A549 (cell line): ENCODE results near the gene INCA1. TPM values are rescaled to one million over a fixed set of nuclear protein-coding genes. Genes with fewer than 3 reads are reported as not detected.

Experiments
- ATAC-seq, 2 experiments: fragments of 200-7000 bp in 1 of 2; fragments of >200 bp in 1 of 2; cut with Nextera tagmentation in 1 of 2; cut with Tn5 transposase in 1 of 2; 3 replicates each; pipeline versions ENCODE4 v1.8.0 to v1.9.1; 2018 to 2020; ENCODE audit warnings: mild to moderate bottlenecking in 1 of 2, moderate library complexity in 1 of 2
- CTCF ChIA-PET: fragments of 300-600 bp; sonication (Branson Sonifier 250); formaldehyde crosslinking; extraction: SDS; loops from one replicate; lab custom pipeline; 2021; ENCODE audit warnings: antibody characterized with exemption, inconsistent platforms; lab: Yijun Ruan, JAX
- POLR2A ChIA-PET: fragments of 350-600 bp; formaldehyde crosslinking; extraction: SDS; loops from one replicate; lab custom pipeline; 2021; ENCODE audit warnings: antibody characterized with exemption, inconsistent platforms; lab: Yijun Ruan, JAX
- DNase-seq, 2 experiments: peaks; one replicate each; pipeline versions ENCODE4 v3.0.0 to v3.0.0-alpha.2; 2011 to 2016; ENCODE audit warnings: low read depth in 1 of 2, low spot score in 1 of 2
- FAIRE-seq: peaks from 2 replicates; lab custom pipeline; 2011; peaks lifted over from hg19 to GRCh38; lab: Jason Lieb, UNC
- H3K27ac ChIP-seq, 2 experiments: fragments of >200 bp; sonication (Bioruptor Twin); formaldehyde crosslinking; 3 replicates each; pipeline ENCODE4 v1.5.1; 2016 to 2017
- H3K4me1 ChIP-seq: fragments of >200 bp; sonication (Bioruptor Twin); formaldehyde crosslinking; 3 replicates; pipeline ENCODE4 v1.6.1; 2016
- H3K4me2 ChIP-seq: fragments of >200 bp; sonication (Bioruptor Twin); formaldehyde crosslinking; 3 replicates; pipeline ENCODE4 v1.6.1; 2016
- H3K4me3 ChIP-seq: fragments of >200 bp; sonication (Bioruptor Twin); formaldehyde crosslinking; 3 replicates; pipeline ENCODE4 v1.5.1; 2016
- H3K9me3 ChIP-seq: fragments of >200 bp; sonication (Bioruptor Twin); formaldehyde crosslinking; 3 replicates; pipeline ENCODE4 v1.6.1; 2016
- CBX8 ChIP-seq: fragments of 200-600 bp; sonication (generic); IDR thresholded peaks from 2 replicates; pipeline ENCODE4 v1.6.1; 2016
- CEBPB ChIP-seq, 2 experiments: fragments of >200 bp in 1 of 2; sonication (Bioruptor Twin) in 1 of 2; formaldehyde crosslinking in 1 of 2; IDR thresholded peaks; 2 replicates each; pipeline ENCODE4 v1.6.1; 2012 to 2016
- CHD4 ChIP-seq: fragments of 200-600 bp; sonication (generic); IDR thresholded peaks from 2 replicates; pipeline ENCODE4 v1.6.1; 2016; ENCODE audit warnings: antibody characterized with exemption, mild to moderate bottlenecking, borderline replicate concordance
- EHMT2 ChIP-seq: fragments of 200-600 bp; sonication (generic); IDR thresholded peaks from 2 replicates; pipeline ENCODE4 v1.6.1; 2016; ENCODE audit warnings: antibody characterized with exemption, low read depth, mild to moderate bottlenecking, moderate library complexity
- ESRRA ChIP-seq: fragments of 150-350 bp; IDR thresholded peaks from 2 replicates; pipeline ENCODE4 v1.6.1; 2014; ENCODE audit warnings: mild to moderate bottlenecking, low read length, borderline replicate concordance
- FOSB ChIP-seq: fragments of 250-450 bp; sonication (Bioruptor Pico); IDR thresholded peaks from 2 replicates; pipeline ENCODE4 v1.5.0; 2020; ENCODE audit warnings: mild to moderate bottlenecking, moderate library complexity
- FOSL2 ChIP-seq, 2 experiments: fragments of 450-650 bp in 1 of 2; fragments of >200 bp in 1 of 2; sonication (Bioruptor Twin) in 1 of 2; formaldehyde crosslinking; IDR thresholded peaks; 2 replicates each; pipeline versions ENCODE4 v1.5.0 to v1.6.1; 2016 to 2020; ENCODE audit warnings: mild to moderate bottlenecking in 1 of 2, moderate library complexity in 1 of 2
- HEYL ChIP-seq: fragments of 250-450 bp; sonication (Bioruptor Pico); IDR thresholded peaks from 2 replicates; pipeline ENCODE4 v1.8.0; 2021; ENCODE audit warnings: mild to moderate bottlenecking, moderate library complexity
- JUN ChIP-seq, 2 experiments: fragments of >200 bp; sonication (Bioruptor Twin); formaldehyde crosslinking; IDR thresholded peaks; 2 replicates in 1 of 2; 3 replicates in 1 of 2; pipeline ENCODE4 v1.6.1; 2016 to 2017
- KDM1A ChIP-seq: fragments of 200-600 bp; sonication (generic); IDR thresholded peaks from 2 replicates; pipeline ENCODE4 v1.6.1; 2016; ENCODE audit warnings: low read depth, mild to moderate bottlenecking
- KDM5A ChIP-seq: fragments of 200-600 bp; sonication (generic); IDR thresholded peaks from 2 replicates; pipeline ENCODE4 v1.6.1; 2016; ENCODE audit warnings: antibody characterized with exemption, mild to moderate bottlenecking
- MAFK ChIP-seq: fragments of 450-650 bp; IDR thresholded peaks from 2 replicates; pipeline ENCODE4 v1.6.1; 2014; ENCODE audit not compliant: partially characterized antibody
- SREBF2 ChIP-seq: fragments of 450-650 bp; IDR thresholded peaks from 2 replicates; pipeline ENCODE4 v1.6.1; 2014; ENCODE audit warnings: mild to moderate bottlenecking, moderate library complexity
- ZFP36 ChIP-seq: fragments of 450-650 bp; IDR thresholded peaks from 2 replicates; pipeline ENCODE4 v1.6.1; 2014; ENCODE audit warnings: borderline replicate concordance; ENCODE audit not compliant: partially characterized antibody
- ZNF302 ChIP-seq: fragments of 250-450 bp; sonication (Bioruptor Pico); IDR thresholded peaks from 2 replicates; pipeline ENCODE4 v1.9.0; 2021; ENCODE audit warnings: inconsistent platforms, mild to moderate bottlenecking, moderate library complexity
- ZSCAN20 ChIP-seq: fragments of 250-450 bp; sonication (Bioruptor Pico); IDR thresholded peaks from 2 replicates; pipeline ENCODE4 v1.8.0; 2022; ENCODE audit warnings: mild to moderate bottlenecking, moderate library complexity
- WGBS: methylation state at CpG from one replicate; pipeline ENCODE4 v1.1.6; 2017; ENCODE audit errors: missing lambda C conversion rate; 5-methylcytosine and 5-hydroxymethylcytosine counted together
- polyA plus RNA-seq, 4 experiments: library from polyadenylated mRNA; depleted of rRNA in 3 of 4; stranded (reverse); fragments of >200 nt; fragmentation: RNase III in 1 of 4; extraction: RNeasy Plus Mini Kit Qiagen cat#74134 plus additional on column Dnase treatment in 1 of 4; gene quantifications; 2 replicates in 3 of 4; 3 replicates in 1 of 4; pipeline ENCODE4 v1.2.3, GENCODE V29; 2011 to 2017
- TF ChIP-seq, protein P1 (sequence below): fragments of 200-600 bp; sonication (generic); IDR thresholded peaks from 2 replicates; pipeline ENCODE4 v1.6.1; 2016; ENCODE audit warnings: antibody characterized with exemption, mild to moderate bottlenecking, moderate library complexity
- TF ChIP-seq, protein P2 (sequence below): IDR thresholded peaks from 2 replicates; pipeline ENCODE4 v1.6.1; 2012
- TF ChIP-seq, protein P3 (sequence below): fragments of 250-450 bp; sonication (Bioruptor Pico); IDR thresholded peaks from 2 replicates; pipeline ENCODE4 v1.5.0; 2021; ENCODE audit warnings: mild to moderate bottlenecking, moderate library complexity, borderline replicate concordance
- TF ChIP-seq, protein P4 (sequence below): fragments of >200 bp; sonication (Bioruptor Twin); formaldehyde crosslinking; IDR thresholded peaks from 3 replicates; pipeline ENCODE4 v1.5.1; 2016

Gene INCA1
- polyA plus RNA-seq, 2 of the 4 experiments (the other 2 are of a cell fraction) = 0.66 to 1.1 TPM

DNA sequence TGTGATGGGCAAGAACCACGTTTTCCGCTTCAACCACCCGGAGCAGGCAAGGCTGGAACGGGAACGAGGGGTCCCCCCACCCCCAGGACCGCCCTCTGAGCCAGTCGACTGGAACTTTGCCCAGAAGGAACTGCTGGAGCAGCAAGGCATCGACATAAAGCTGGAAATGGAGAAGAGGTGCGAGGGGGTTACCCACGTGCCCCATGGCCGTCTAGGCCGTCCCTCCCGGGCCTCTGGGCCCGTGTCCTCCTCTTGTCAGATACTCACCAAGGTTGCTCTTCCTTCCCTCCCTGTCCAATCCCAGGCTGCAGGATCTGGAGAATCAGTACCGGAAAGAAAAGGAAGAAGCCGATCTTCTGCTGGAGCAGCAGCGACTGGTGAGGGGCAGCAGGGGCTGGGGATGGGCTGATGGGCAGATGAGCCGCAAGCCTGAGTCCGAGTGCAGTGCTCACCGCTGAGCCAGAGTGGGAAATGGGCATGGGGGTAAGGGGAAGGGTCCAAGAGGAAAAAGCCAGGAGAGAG, 23.2 kb upstream of the INCA1 start:
- no peak for TF ChIP-seq CBX8
- TF ChIP-seq FOSL2 (IDR thresholded peaks at IDR 0.05) = no peak
- TF ChIP-seq FOSL2 (CRISPR knock-in tag; IDR thresholded peaks at IDR 0.05) = no peak
- no peak for TF ChIP-seq KDM1A
- TF ChIP-seq, protein P1, sequence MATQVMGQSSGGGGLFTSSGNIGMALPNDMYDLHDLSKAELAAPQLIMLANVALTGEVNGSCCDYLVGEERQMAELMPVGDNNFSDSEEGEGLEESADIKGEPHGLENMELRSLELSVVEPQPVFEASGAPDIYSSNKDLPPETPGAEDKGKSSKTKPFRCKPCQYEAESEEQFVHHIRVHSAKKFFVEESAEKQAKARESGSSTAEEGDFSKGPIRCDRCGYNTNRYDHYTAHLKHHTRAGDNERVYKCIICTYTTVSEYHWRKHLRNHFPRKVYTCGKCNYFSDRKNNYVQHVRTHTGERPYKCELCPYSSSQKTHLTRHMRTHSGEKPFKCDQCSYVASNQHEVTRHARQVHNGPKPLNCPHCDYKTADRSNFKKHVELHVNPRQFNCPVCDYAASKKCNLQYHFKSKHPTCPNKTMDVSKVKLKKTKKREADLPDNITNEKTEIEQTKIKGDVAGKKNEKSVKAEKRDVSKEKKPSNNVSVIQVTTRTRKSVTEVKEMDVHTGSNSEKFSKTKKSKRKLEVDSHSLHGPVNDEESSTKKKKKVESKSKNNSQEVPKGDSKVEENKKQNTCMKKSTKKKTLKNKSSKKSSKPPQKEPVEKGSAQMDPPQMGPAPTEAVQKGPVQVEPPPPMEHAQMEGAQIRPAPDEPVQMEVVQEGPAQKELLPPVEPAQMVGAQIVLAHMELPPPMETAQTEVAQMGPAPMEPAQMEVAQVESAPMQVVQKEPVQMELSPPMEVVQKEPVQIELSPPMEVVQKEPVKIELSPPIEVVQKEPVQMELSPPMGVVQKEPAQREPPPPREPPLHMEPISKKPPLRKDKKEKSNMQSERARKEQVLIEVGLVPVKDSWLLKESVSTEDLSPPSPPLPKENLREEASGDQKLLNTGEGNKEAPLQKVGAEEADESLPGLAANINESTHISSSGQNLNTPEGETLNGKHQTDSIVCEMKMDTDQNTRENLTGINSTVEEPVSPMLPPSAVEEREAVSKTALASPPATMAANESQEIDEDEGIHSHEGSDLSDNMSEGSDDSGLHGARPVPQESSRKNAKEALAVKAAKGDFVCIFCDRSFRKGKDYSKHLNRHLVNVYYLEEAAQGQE = no peak
- TF ChIP-seq JUN (IDR thresholded peaks at IDR 0.05) = no peak
- TF ChIP-seq SREBF2 = no peak
- no peak for TF ChIP-seq CHD4
- no peak for TF ChIP-seq ZFP36
- TF ChIP-seq, protein P2, sequence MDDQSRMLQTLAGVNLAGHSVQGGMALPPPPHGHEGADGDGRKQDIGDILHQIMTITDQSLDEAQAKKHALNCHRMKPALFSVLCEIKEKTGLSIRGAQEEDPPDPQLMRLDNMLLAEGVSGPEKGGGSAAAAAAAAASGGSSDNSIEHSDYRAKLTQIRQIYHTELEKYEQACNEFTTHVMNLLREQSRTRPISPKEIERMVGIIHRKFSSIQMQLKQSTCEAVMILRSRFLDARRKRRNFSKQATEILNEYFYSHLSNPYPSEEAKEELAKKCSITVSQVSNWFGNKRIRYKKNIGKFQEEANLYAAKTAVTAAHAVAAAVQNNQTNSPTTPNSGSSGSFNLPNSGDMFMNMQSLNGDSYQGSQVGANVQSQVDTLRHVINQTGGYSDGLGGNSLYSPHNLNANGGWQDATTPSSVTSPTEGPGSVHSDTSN = no peak
- TF ChIP-seq ZNF302 (CRISPR knock-in tag) = no peak
- no peak for TF ChIP-seq MAFK
- TF ChIP-seq, protein P3, sequence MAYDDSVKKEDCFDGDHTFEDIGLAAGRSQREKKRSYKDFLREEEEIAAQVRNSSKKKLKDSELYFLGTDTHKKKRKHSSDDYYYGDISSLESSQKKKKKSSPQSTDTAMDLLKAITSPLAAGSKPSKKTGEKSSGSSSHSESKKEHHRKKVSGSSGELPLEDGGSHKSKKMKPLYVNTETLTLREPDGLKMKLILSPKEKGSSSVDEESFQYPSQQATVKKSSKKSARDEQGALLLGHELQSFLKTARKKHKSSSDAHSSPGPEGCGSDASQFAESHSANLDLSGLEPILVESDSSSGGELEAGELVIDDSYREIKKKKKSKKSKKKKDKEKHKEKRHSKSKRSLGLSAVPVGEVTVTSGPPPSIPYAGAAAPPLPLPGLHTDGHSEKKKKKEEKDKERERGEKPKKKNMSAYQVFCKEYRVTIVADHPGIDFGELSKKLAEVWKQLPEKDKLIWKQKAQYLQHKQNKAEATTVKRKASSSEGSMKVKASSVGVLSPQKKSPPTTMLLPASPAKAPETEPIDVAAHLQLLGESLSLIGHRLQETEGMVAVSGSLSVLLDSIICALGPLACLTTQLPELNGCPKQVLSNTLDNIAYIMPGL (CRISPR knock-in tag) = no peak
- no peak for TF ChIP-seq KDM5A
- no peak for TF ChIP-seq ZSCAN20 (CRISPR knock-in tag)
- TF ChIP-seq HEYL (CRISPR knock-in tag) = no peak
- TF ChIP-seq, protein P4, sequence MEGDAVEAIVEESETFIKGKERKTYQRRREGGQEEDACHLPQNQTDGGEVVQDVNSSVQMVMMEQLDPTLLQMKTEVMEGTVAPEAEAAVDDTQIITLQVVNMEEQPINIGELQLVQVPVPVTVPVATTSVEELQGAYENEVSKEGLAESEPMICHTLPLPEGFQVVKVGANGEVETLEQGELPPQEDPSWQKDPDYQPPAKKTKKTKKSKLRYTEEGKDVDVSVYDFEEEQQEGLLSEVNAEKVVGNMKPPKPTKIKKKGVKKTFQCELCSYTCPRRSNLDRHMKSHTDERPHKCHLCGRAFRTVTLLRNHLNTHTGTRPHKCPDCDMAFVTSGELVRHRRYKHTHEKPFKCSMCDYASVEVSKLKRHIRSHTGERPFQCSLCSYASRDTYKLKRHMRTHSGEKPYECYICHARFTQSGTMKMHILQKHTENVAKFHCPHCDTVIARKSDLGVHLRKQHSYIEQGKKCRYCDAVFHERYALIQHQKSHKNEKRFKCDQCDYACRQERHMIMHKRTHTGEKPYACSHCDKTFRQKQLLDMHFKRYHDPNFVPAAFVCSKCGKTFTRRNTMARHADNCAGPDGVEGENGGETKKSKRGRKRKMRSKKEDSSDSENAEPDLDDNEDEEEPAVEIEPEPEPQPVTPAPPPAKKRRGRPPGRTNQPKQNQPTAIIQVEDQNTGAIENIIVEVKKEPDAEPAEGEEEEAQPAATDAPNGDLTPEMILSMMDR = no peak
- TF ChIP-seq CEBPB (IDR thresholded peaks at IDR 0.05) = no peak
- no peak for TF ChIP-seq FOSB
- TF ChIP-seq ESRRA = no peak
- TF ChIP-seq EHMT2 = no peak
- ATAC-seq (no peak), DNase-seq (no peak), FAIRE-seq (no peak)
- no peak overlapping the region for H3K4me3 ChIP-seq
- H3K4me1 ChIP-seq = no peaks in the 10 kb centered on the region
- ChIA-PET POLR2A (interaction anchor here (1.5 kb wide), 1 partner anchor 14 kb away, joined by 8 read pairs; the partner anchor contains the start of gene SLC52A1), CTCF (interaction anchor here (0.8 to 1.9 kb wide), 5 partner anchors 10 to 37 kb away, joined by 3 to 7 read pairs (median 3); no protein-coding TSS in a partner anchor)
- no peak overlapping the region for H3K27ac ChIP-seq
- 91% methylated on average over 20 of the region's 20 CpGs for WGBS
- H3K4me2 ChIP-seq = no peak overlapping the region
- no peaks in the 10 kb centered on the region for H3K9me3 ChIP-seq
